IMR-90 (cell line): Measurements from ENCODE around the gene SLC27A2. TPM values are rescaled to one million over a fixed set of nuclear protein-coding genes. Genes with fewer than 3 reads are reported as not detected.

Experiments
- ATAC-seq: fragments of 200-7000 bp; cut with Tn5 transposase; 2 replicates; pipeline ENCODE4 v1.9.1; 2020; ENCODE audit warnings: low read depth, mild to moderate bottlenecking, moderate library complexity
- BruUV-seq: library from RNA; stranded (reverse); fragments of 400-500 nt; replicated peaks from 2 replicates; lab custom pipeline; 2021; lab: Mats Ljungman, UMichigan
- CTCF ChIA-PET: fragments of 300-600 bp; formaldehyde crosslinking; extraction: SDS; loops from one replicate; lab custom pipeline; 2021; ENCODE audit warnings: antibody characterized with exemption; lab: Yijun Ruan, JAX
- POLR2A ChIA-PET: fragments of 300-600 bp; sonication (Branson Sonifier 250); formaldehyde crosslinking; loops from one replicate; lab custom pipeline; 2022; ENCODE audit warnings: antibody characterized with exemption; ENCODE audit not compliant: unreplicated experiment; lab: Charles Lee
- DNase-seq: peaks from one replicate; pipeline ENCODE4 v3.0.0; 2013
- H2AFZ ChIP-seq: replicated peaks from 2 replicates; pipeline ENCODE3; 2013; ENCODE audit warnings: low read length, mild to moderate bottlenecking; ENCODE audit not compliant: poor library complexity
- H2AK5ac ChIP-seq: 2 replicates; pipeline ENCODE4 v1.6.1; 2013; ENCODE audit warnings: low read depth, low read length, inconsistent platforms
- H2AK9ac ChIP-seq: replicated peaks from 2 replicates; pipeline ENCODE3; 2013; ENCODE audit warnings: mild to moderate bottlenecking, low read depth, low read length, moderate library complexity; ENCODE audit not compliant: poor library complexity
- H2BK120ac ChIP-seq: 2 replicates; pipeline ENCODE4 v1.6.1; 2013; ENCODE audit warnings: low read depth, low read length, inconsistent platforms
- H2BK15ac ChIP-seq: 3 replicates; pipeline ENCODE4 v1.6.1; 2013; ENCODE audit warnings: low read depth, low read length, inconsistent platforms
- H2BK20ac ChIP-seq: 2 replicates; pipeline ENCODE4 v1.6.1; 2013; ENCODE audit warnings: low read depth, mild to moderate bottlenecking, inconsistent platforms, low read length, moderate library complexity
- H2BK5ac ChIP-seq: 2 replicates; pipeline ENCODE4 v1.6.1; 2013; ENCODE audit warnings: mild to moderate bottlenecking, low read depth, low read length, inconsistent platforms; ENCODE audit not compliant: poor library complexity, severe bottlenecking
- H3K14ac ChIP-seq: replicated peaks from 2 replicates; pipeline ENCODE4 v1.6.1; 2013; ENCODE audit warnings: low read depth, low read length, inconsistent platforms
- H3K18ac ChIP-seq: 2 replicates; pipeline ENCODE4 v1.6.1; 2013; ENCODE audit warnings: low read depth, low read length, control low read depth
- H3K23ac ChIP-seq: 2 replicates; pipeline ENCODE4 v1.6.1; 2013; ENCODE audit warnings: low read depth, low read length, inconsistent platforms
- H3K27ac ChIP-seq: 2 replicates; pipeline ENCODE4 v1.5.1; 2013; ENCODE audit warnings: mild to moderate bottlenecking, control low read depth, low read length; ENCODE audit not compliant: insufficient read depth
- H3K27me3 ChIP-seq: 2 replicates; pipeline ENCODE4 v1.6.1; 2013; ENCODE audit warnings: low read length; ENCODE audit not compliant: control insufficient read depth, insufficient read depth
- H3K36me3 ChIP-seq: 2 replicates; pipeline ENCODE4 v1.6.1; 2013; ENCODE audit warnings: low read length, mixed read lengths; ENCODE audit not compliant: control insufficient read depth, insufficient read depth
- H3K4ac ChIP-seq: 2 replicates; pipeline ENCODE4 v1.6.1; 2013; ENCODE audit warnings: low read depth, low read length, inconsistent platforms
- H3K4me1 ChIP-seq: 2 replicates; pipeline ENCODE4 v1.6.1; 2013; ENCODE audit warnings: low read length, mixed read lengths; ENCODE audit not compliant: control insufficient read depth, insufficient read depth
- H3K4me2 ChIP-seq: 2 replicates; pipeline ENCODE4 v1.6.1; 2013; ENCODE audit warnings: low read depth, mild to moderate bottlenecking, control low read depth, low read length, moderate library complexity
- H3K4me3 ChIP-seq: 2 replicates; pipeline ENCODE4 v1.5.1; 2013; ENCODE audit warnings: low read depth, mild to moderate bottlenecking, control low read depth, low read length, moderate library complexity; ENCODE audit not compliant: insufficient read depth
- H3K56ac ChIP-seq: 2 replicates; pipeline ENCODE4 v1.6.1; 2013; ENCODE audit warnings: low read length, inconsistent platforms; ENCODE audit not compliant: insufficient read depth; ENCODE audit errors: extremely low read depth
- H3K79me1 ChIP-seq, 2 experiments: 2 replicates each; pipeline ENCODE4 v1.6.1; 2013; ENCODE audit warnings: low read length in 2 of 2, inconsistent platforms in 1 of 2, low read depth in 1 of 2
- H3K9ac ChIP-seq: 2 replicates; pipeline ENCODE4 v1.6.1; 2013; ENCODE audit warnings: low read depth, low read length, control low read depth
- H3K9me1 ChIP-seq: 2 replicates; pipeline ENCODE4 v1.6.1; 2013; ENCODE audit warnings: low read length, inconsistent platforms; ENCODE audit not compliant: insufficient read depth
- H3K9me3 ChIP-seq: 2 replicates; pipeline ENCODE4 v1.6.1; 2013; ENCODE audit warnings: low read length; ENCODE audit not compliant: control insufficient read depth, insufficient read depth
- H4K20me1 ChIP-seq: 2 replicates; pipeline ENCODE4 v1.6.1; 2013; ENCODE audit warnings: low read length, inconsistent platforms; ENCODE audit not compliant: insufficient read depth
- H4K5ac ChIP-seq: 2 replicates; pipeline ENCODE4 v1.6.1; 2013; ENCODE audit warnings: mild to moderate bottlenecking, low read depth, low read length, control low read depth
- H4K8ac ChIP-seq, 2 experiments: 2 replicates each; pipeline ENCODE4 v1.6.1; 2013; ENCODE audit warnings: low read depth in 2 of 2, low read length in 2 of 2, control low read depth in 1 of 2, inconsistent platforms in 1 of 2
- H4K91ac ChIP-seq: 2 replicates; pipeline ENCODE4 v1.6.1; 2013; ENCODE audit warnings: low read depth, low read length, inconsistent platforms; ENCODE audit not compliant: insufficient read depth
- BHLHE40 ChIP-seq: fragments of 150-350 bp; IDR thresholded peaks from 2 replicates; pipeline ENCODE4 v1.6.1; 2016; ENCODE audit warnings: mild to moderate bottlenecking, low read depth, low read length
- MXI1 ChIP-seq: IDR thresholded peaks from 2 replicates; pipeline ENCODE4 v1.6.1; 2012; ENCODE audit warnings: low read depth, mild to moderate bottlenecking, low read length, moderate library complexity, borderline replicate concordance
- NFE2L2 ChIP-seq: fragments of 150-350 bp; IDR thresholded peaks from 2 replicates; pipeline ENCODE4 v1.6.1; 2016; ENCODE audit warnings: low read depth, mild to moderate bottlenecking, low read length
- RAD21 ChIP-seq: IDR thresholded peaks from 2 replicates; pipeline ENCODE4 v1.6.1; 2012; ENCODE audit warnings: low read length, improper control_type of control experiment
- RFX5 ChIP-seq: IDR thresholded peaks from 2 replicates; pipeline ENCODE4 v1.8.0; 2012; ENCODE audit warnings: low read depth, mild to moderate bottlenecking, low read length, moderate library complexity
- SMC3 ChIP-seq: fragments of 150-350 bp; IDR thresholded peaks from 2 replicates; pipeline ENCODE4 v1.6.1; 2016; ENCODE audit warnings: low read depth, mild to moderate bottlenecking, antibody characterized with exemption, low read length, moderate library complexity
- WGBS, 2 experiments: methylation state at CpG; one replicate each; pipeline versions ENCODE4 v1.1.5 to v1.1.7; 2013; ENCODE audit warnings: missing lambda C conversion rate in 2 of 2; ENCODE audit not compliant: insufficient read length in 1 of 2; ENCODE audit errors: extremely low coverage in 2 of 2; 5-methylcytosine and 5-hydroxymethylcytosine counted together
- dilution Hi-C: fragments of 300-500 bp; cut with HindIII; formaldehyde crosslinking; loops from one replicate; pipeline ENCODE4 v1.14.3; 2018; ENCODE audit warnings: low sequenced_read_pairs; ENCODE audit not compliant: unreplicated experiment
- in situ Hi-C: fragments of 300-500 bp; cut with MboI; formaldehyde crosslinking; loops from 3 replicates; pipeline ENCODE4 v1.14.3; 2019; ENCODE audit warnings: low sequenced_read_pairs, inconsistent platforms, mixed read lengths
- intact Hi-C: fragments of 100-400 bp; cut with micrococcal nuclease; formaldehyde crosslinking; loops from 2 replicates; pipeline ENCODE4 v1.10.0; 2022
- polyA plus RNA-seq, 3 experiments: library from polyadenylated mRNA; depleted of rRNA; stranded (reverse); fragments of >200 nt; gene quantifications; 2 replicates each; pipeline ENCODE4 v1.2.3, GENCODE V29; 2012; ENCODE audit warnings: low replicate concordance in 1 of 3
- total RNA-seq: library from RNA; depleted of rRNA; stranded (reverse); fragments of >200 nt; gene quantifications from 2 replicates; pipeline ENCODE4 v1.2.3, GENCODE V29; 2012
- TF ChIP-seq, protein P1 (sequence below): fragments of 150-350 bp; IDR thresholded peaks from 2 replicates; pipeline ENCODE4 v1.6.1; 2016; ENCODE audit warnings: low read depth, mild to moderate bottlenecking, low read length, moderate library complexity, borderline replicate concordance
- TF ChIP-seq, protein P2 (sequence below): fragments of 150-350 bp; IDR thresholded peaks from 2 replicates; pipeline ENCODE4 v1.6.1; 2017; ENCODE audit warnings: mild to moderate bottlenecking, antibody characterized with exemption, low read length, low read depth

Gene SLC27A2
- total and polyA plus RNA-seq, 2 of the 4 experiments (the other 2 are of a cell fraction) = under 0.01 TPM; not detected in 1

DNA sequence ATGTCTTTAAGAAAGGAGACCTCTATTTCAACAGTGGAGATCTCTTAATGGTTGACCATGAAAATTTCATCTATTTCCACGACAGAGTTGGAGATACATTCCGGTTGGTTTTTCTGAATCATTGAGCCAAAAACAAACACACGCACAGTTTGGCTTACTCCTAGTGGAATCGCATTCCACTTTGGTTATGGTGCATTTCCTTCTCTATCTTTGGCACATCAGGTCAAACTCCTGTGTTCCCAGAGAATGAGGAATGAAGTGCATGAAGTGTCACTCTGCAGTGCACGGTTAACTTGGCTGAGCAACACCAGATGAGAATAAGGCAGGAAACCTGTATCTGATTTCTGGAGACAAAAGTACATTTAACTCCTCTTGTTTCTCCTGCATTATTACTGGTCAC is 45.1 kb downstream of the SLC27A2 start:
- peak overlapping the region; percentile 80; the same call in 1 of the 2 replicates for H2BK20ac ChIP-seq
- peaks cover 8% of the 10 kb centered on the region; the same call in 1 of the 2 replicates for H3K9me1 ChIP-seq
- H2BK15ac ChIP-seq = no peak overlapping the region
- 0 out of 2 replicates have a peak overlapping the region, but pooled peaks have one; percentile 9 for H3K23ac ChIP-seq
- no peak overlapping the region for H3K27ac ChIP-seq
- H3K9ac ChIP-seq = no peak overlapping the region
- CTCF ChIA-PET = no interaction called here
- dilution Hi-C loops (no loop called here), in situ Hi-C loops (no loop called here), intact Hi-C loops (no loop called here)
- no peak overlapping the region for H4K91ac ChIP-seq
- peaks cover 3% of the 10 kb centered on the region for H3K27me3 ChIP-seq
- no peak overlapping the region for H3K14ac ChIP-seq
- peak; percentile 88 for DNase-seq
- no CpG with 5 or more reads among the region's 5 CpGs for WGBS, 2 experiments
- H3K36me3 ChIP-seq = no peaks in the 10 kb centered on the region
- H3K4me3 ChIP-seq = no peak overlapping the region
- POLR2A ChIA-PET = no interaction called here
- no peaks in the 10 kb centered on the region for H3K9me3 ChIP-seq
- H2AFZ ChIP-seq = peak overlapping the region; percentile 4
- BruUV-seq = no TSS peak
- no peak overlapping the region for H2AK9ac ChIP-seq
- peaks cover 2% of the 10 kb centered on the region; the same call in 1 of the 2 replicates for H3K4me1 ChIP-seq
- H3K4ac ChIP-seq = 0 out of 2 replicates have a peak overlapping the region, but pooled peaks have one; percentile 63
- peak; percentile 95 for ATAC-seq
- TF ChIP-seq RFX5 = no peak
- TF ChIP-seq MXI1 = no peak
- TF ChIP-seq SMC3 = no peak
- TF ChIP-seq, protein P1, sequence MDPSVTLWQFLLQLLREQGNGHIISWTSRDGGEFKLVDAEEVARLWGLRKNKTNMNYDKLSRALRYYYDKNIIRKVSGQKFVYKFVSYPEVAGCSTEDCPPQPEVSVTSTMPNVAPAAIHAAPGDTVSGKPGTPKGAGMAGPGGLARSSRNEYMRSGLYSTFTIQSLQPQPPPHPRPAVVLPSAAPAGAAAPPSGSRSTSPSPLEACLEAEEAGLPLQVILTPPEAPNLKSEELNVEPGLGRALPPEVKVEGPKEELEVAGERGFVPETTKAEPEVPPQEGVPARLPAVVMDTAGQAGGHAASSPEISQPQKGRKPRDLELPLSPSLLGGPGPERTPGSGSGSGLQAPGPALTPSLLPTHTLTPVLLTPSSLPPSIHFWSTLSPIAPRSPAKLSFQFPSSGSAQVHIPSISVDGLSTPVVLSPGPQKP = no peak
- TF ChIP-seq, protein P2, sequence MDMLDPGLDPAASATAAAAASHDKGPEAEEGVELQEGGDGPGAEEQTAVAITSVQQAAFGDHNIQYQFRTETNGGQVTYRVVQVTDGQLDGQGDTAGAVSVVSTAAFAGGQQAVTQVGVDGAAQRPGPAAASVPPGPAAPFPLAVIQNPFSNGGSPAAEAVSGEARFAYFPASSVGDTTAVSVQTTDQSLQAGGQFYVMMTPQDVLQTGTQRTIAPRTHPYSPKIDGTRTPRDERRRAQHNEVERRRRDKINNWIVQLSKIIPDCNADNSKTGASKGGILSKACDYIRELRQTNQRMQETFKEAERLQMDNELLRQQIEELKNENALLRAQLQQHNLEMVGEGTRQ = no peak
- no peak for TF ChIP-seq BHLHE40
- no peak for TF ChIP-seq RAD21
- TF ChIP-seq NFE2L2 = no peak
- no peaks in the 10 kb centered on the region for H3K79me1 ChIP-seq
- H4K5ac ChIP-seq = no peak overlapping the region
- H4K20me1 ChIP-seq = no peaks in the 10 kb centered on the region
- no peak overlapping the region for H3K18ac ChIP-seq
- no peak overlapping the region for H2AK5ac ChIP-seq
- no peak overlapping the region for H3K4me2 ChIP-seq
- H3K56ac ChIP-seq = no peak overlapping the region
- H2BK120ac ChIP-seq = no peak overlapping the region
- H4K8ac ChIP-seq = no peak overlapping the region
- H2BK5ac ChIP-seq = peak overlapping the region; percentile 16
